Retinal pigment epithelial cell (primary cell): ENCODE results near the gene ZBTB38.

ENCODE experiments used
- DNase-seq: peaks from one replicate; pipeline ENCODE4 v3.0.0-alpha.2; 2010; ENCODE audit warnings: low read depth
- H3K4me3 ChIP-seq: 2 replicates; pipeline ENCODE4 v1.5.1; 2011; ENCODE audit warnings: mild to moderate bottlenecking, low read length, control low read depth, moderate library complexity
- CTCF ChIP-seq: conservative IDR thresholded peaks from 2 replicates; pipeline ENCODE4 v1.5.1; 2011; ENCODE audit warnings: low read depth, low read length, control low read depth, inconsistent platforms

Gene ZBTB38

GRCh38 chr3:141342386-141342785 lies 25.9 kb upstream of the ZBTB38 start:
- DNase-seq: no peak
- no peak for TF ChIP-seq CTCF
- H3K4me3 ChIP-seq: no peak overlapping the region

GRCh38 chr3:141343077-141343476 lies 25.2 kb upstream of the ZBTB38 start:
- no peak for TF ChIP-seq CTCF
- no peak overlapping the region for H3K4me3 ChIP-seq
- DNase-seq: no peak

DNA sequence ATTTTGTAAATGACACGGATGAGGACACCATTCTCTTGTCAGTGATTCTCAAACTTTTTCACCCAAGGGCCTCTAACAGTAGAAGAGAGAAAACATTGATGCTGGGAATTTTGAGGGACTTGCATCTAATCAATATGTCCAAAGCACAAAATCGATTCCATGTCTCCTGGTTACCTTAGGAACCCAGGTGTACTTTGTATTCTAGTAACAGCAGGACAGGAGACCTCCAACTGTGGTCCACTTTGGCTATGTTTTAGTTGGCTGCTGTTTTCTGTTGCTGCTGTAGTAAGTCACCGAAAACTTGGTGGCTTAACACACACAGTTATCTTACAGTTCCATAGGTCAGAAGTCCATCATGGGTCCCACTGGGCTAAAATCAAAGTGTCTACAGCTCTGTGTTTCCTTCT lies 24.4 kb upstream of the ZBTB38 start:
- DNase-seq: no peak
- TF ChIP-seq CTCF: no peak
- H3K4me3 ChIP-seq: no peak overlapping the region

- no peak for DNase-seq
- no peak overlapping the region for H3K4me3 ChIP-seq
- TF ChIP-seq CTCF: no peak
Observed at GRCh38 chr3:141345528-141345927, 22.8 kb upstream of the ZBTB38 start.

- no peak overlapping the region for H3K4me3 ChIP-seq
- DNase-seq: no peak
- TF ChIP-seq CTCF: no peak
Observed at GRCh38 chr3:141346007-141346406, 22.3 kb upstream of the ZBTB38 start.

DNA sequence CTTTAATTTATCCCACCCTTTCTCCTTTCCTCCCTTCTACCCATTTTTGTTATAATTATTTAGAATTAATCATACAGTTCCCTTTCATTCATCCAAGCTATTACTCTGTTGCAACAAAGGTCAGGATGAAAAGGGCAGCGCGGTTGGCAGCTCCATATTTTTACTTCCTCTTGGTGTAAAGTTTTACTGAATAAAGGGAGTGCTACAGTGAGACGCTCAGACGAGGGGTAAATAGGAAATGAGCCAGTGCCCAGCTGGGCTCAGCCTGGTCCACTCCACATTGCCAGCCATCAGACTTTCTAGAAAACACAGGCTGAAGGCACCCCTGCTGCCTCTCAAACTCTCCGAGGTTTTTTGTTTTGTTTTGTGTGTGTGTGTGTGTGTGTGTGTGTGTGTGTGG lies 21.9 kb upstream of the ZBTB38 start:
- no peak overlapping the region for H3K4me3 ChIP-seq
- no peak for DNase-seq
- no peak for TF ChIP-seq CTCF

DNA sequence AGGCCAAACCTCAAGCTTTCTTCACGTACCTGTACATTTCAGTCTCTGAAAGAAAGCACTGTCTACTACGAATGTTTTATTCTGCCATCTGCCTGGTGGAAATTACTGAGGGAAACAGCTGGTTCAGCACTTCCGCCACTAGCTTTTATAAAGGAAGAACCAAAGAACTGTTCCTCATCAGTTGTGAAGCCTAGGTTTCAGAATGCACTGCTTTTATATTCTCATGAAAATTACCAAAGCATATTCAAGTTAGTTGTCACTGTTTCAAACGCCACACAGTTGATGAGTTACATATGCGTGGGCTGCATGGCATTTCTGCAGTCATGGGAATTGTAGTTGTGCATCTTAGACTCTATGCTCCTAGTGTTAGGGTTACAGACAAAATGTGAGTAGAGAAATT lies 21.5 kb upstream of the ZBTB38 start:
- no peak for DNase-seq

More for the DNA sequence above, 21.5 kb upstream of the ZBTB38 start:
- TF ChIP-seq CTCF: no peak
- no peak overlapping the region for H3K4me3 ChIP-seq
